CD14-positive monocyte (primary cell): Measurements from ENCODE around the gene ARAP2. TPM values are rescaled to one million over a fixed set of nuclear protein-coding genes. Genes with fewer than 3 reads are reported as not detected.

Experiments used
- DNase-seq, 3 donors: peaks; one replicate each; pipeline ENCODE4 v3.0.0-alpha.2; 2011 to 2022
- H2AFZ ChIP-seq: 2 replicates; pipeline ENCODE4 v1.6.0; 2012; ENCODE audit warnings: mild to moderate bottlenecking, low read depth, low read length, inconsistent platforms; ENCODE audit not compliant: insufficient read depth, poor library complexity, severe bottlenecking
- H3K27ac ChIP-seq, 2 donors: 1 replicate in 1 of 2; 2 replicates in 1 of 2; pipeline ENCODE4 v1.5.1; 2012 to 2013; ENCODE audit warnings: low read length in 2 of 2, control low read depth in 1 of 2, inconsistent platforms in 1 of 2, low read depth in 1 of 2, mild to moderate bottlenecking in 1 of 2
- H3K27me3 ChIP-seq, 2 donors: one replicate each; pipeline versions ENCODE4 v1.6.0 to v1.6.1; 2011 to 2013; ENCODE audit warnings: low read length in 2 of 2; ENCODE audit not compliant: control insufficient read depth in 2 of 2, insufficient read depth in 2 of 2
- H3K36me3 ChIP-seq, 2 donors: replicated peaks in 1 of 2; 1 replicate in 1 of 2; 2 replicates in 1 of 2; pipeline versions ENCODE4 v1.5.1 to v1.6.1; 2012 to 2013; ENCODE audit warnings: low read length in 2 of 2, control low read depth in 1 of 2, inconsistent platforms in 1 of 2, mild to moderate bottlenecking in 1 of 2; ENCODE audit not compliant: insufficient read depth in 2 of 2, control insufficient read depth in 1 of 2
- H3K4me1 ChIP-seq, 2 donors: 1 replicate in 1 of 2; 2 replicates in 1 of 2; pipeline versions ENCODE4 v1.5.1 to v1.6.1; 2012 to 2013; ENCODE audit warnings: low read length in 2 of 2, control low read depth in 1 of 2, inconsistent platforms in 1 of 2, mild to moderate bottlenecking in 1 of 2, moderate library complexity in 1 of 2; ENCODE audit not compliant: insufficient read depth in 2 of 2, control insufficient read depth in 1 of 2
- H3K4me2 ChIP-seq: replicated peaks from 2 replicates; pipeline ENCODE3; 2012; ENCODE audit warnings: low read length, moderate library complexity, mild to moderate bottlenecking; ENCODE audit not compliant: poor library complexity, severe bottlenecking; ENCODE audit errors: extremely low read depth
- H3K4me3 ChIP-seq, 3 experiments: fragments of 200-600 bp in 1 of 3; sonication (generic) in 1 of 3; replicated peaks in 1 of 3; 1 replicate in 2 of 3; 2 replicates in 1 of 3; pipeline ENCODE4 v1.5.1; 2011 to 2013; ENCODE audit warnings: low read length in 3 of 3, mild to moderate bottlenecking in 3 of 3, control low read depth in 2 of 3, low read depth in 2 of 3, inconsistent platforms in 1 of 3, moderate library complexity in 1 of 3
- H3K79me2 ChIP-seq: 2 replicates; pipeline ENCODE4 v1.6.0; 2012; ENCODE audit warnings: mild to moderate bottlenecking, control low read depth, inconsistent platforms, low read length, moderate library complexity; ENCODE audit not compliant: insufficient read depth
- H3K9ac ChIP-seq: 2 replicates; pipeline ENCODE4 v1.6.0; 2017; ENCODE audit warnings: low read length, mild to moderate bottlenecking; ENCODE audit not compliant: insufficient read depth, poor library complexity, severe bottlenecking
- H3K9me3 ChIP-seq, 2 donors: replicated peaks in 1 of 2; 1 replicate in 1 of 2; 2 replicates in 1 of 2; pipeline versions ENCODE4 v1.5.1 to v1.6.1; 2012 to 2013; ENCODE audit warnings: low read length in 2 of 2, control low read depth in 1 of 2; ENCODE audit not compliant: control insufficient read depth in 1 of 2, insufficient read depth in 1 of 2
- H4K20me1 ChIP-seq: 2 replicates; pipeline ENCODE4 v1.6.0; 2012; ENCODE audit warnings: mild to moderate bottlenecking, low read length, control low read depth, moderate library complexity; ENCODE audit not compliant: insufficient read depth
- H3K27ac Mint-ChIP-seq, 7 donors: one replicate each; pipeline ENCODE4 v1.8.0; 2020; ENCODE audit warnings: mild to moderate bottlenecking in 7 of 7, mixed read lengths in 7 of 7, moderate library complexity in 6 of 7, inconsistent platforms in 2 of 7
- H3K27me3 Mint-ChIP-seq, 3 donors: one replicate each; pipeline ENCODE4 v1.8.0; 2021 to 2022; ENCODE audit warnings: low read depth in 3 of 3, mild to moderate bottlenecking in 3 of 3, mixed read lengths in 3 of 3, moderate library complexity in 3 of 3, inconsistent platforms in 1 of 3
- H3K36me3 Mint-ChIP-seq, 2 donors: one replicate each; pipeline ENCODE4 v1.8.0; 2020; ENCODE audit warnings: mixed read lengths in 2 of 2, inconsistent platforms in 1 of 2, mild to moderate bottlenecking in 1 of 2
- H3K4me1 Mint-ChIP-seq: one replicate; pipeline ENCODE4 v1.8.0; 2020; ENCODE audit warnings: mild to moderate bottlenecking, mixed read lengths
- H3K4me3 Mint-ChIP-seq, 2 donors: one replicate each; pipeline ENCODE4 v1.8.0; 2020; ENCODE audit warnings: mild to moderate bottlenecking in 2 of 2, mixed read lengths in 2 of 2, moderate library complexity in 1 of 2
- H3K9me3 Mint-ChIP-seq, 7 donors: one replicate each; pipeline ENCODE4 v1.8.0; 2020 to 2022; ENCODE audit warnings: mixed read lengths in 7 of 7, mild to moderate bottlenecking in 6 of 7, moderate library complexity in 6 of 7, inconsistent platforms in 2 of 7
- CTCF ChIP-seq: fragments of 200-600 bp; IDR thresholded peaks from one replicate; pipeline ENCODE4 v1.8.0; 2022; ENCODE audit warnings: antibody characterized with exemption, mild to moderate bottlenecking
- WGBS: methylation state at CpG from one replicate; pipeline ENCODE4 v1.1.5; 2013; ENCODE audit warnings: missing lambda C conversion rate; ENCODE audit not compliant: insufficient coverage; 5-methylcytosine and 5-hydroxymethylcytosine counted together
- intact Hi-C, 2 donors: fragments of 100-400 bp; cut with micrococcal nuclease; formaldehyde crosslinking; loops; one replicate each; pipeline versions ENCODE4 v1.15.0 to v1.15.1; 2023
- polyA plus RNA-seq, 3 donors: library from polyadenylated mRNA; depleted of rRNA in 1 of 3; unstranded in 2 of 3; stranded (reverse) in 1 of 3; fragments of 300-500 nt in 2 of 3; fragments of >200 nt in 1 of 3; fragmentation: Illumina TruSeq in 2 of 3; gene quantifications; 1 replicate in 2 of 3; 2 replicates in 1 of 3; pipeline ENCODE4 v1.2.3, GENCODE V29; 2012 to 2021

Gene ARAP2
- polyA plus RNA-seq, 3 donors = 4.6 to 17.7 (median 5.6) TPM

GRCh38 chr4:36168127-36168878, 76.0 kb downstream of the ARAP2 start:
- Histone ChIP-seq H3K79me2 (no peaks in the 10 kb centered on the region), H3K9ac (no peak overlapping the region), H3K27ac (no peak overlapping the region), H3K4me3 (no peak overlapping the region), H3K4me1 (no peaks in the 10 kb centered on the region), H3K36me3 (peaks cover 25 to 48% of the 10 kb centered on the region in 2 donors), H3K9me3 (no peaks in the 10 kb centered on the region), H3K27me3 (no peaks in the 10 kb centered on the region), H2AFZ (no peak overlapping the region), H4K20me1 (peaks cover 13% of the 10 kb centered on the region), H3K4me2 (no peak overlapping the region)
- Mint-ChIP-seq H3K4me3 (no peak overlapping the region), H3K27ac (no peak overlapping the region), H3K9me3 (no peaks in the 10 kb centered on the region), H3K36me3 (peaks cover 27 to 39% of the 10 kb centered on the region in 2 donors), H3K4me1 (peaks cover 2% of the 10 kb centered on the region), H3K27me3 (no peaks in the 10 kb centered on the region)
- intact Hi-C loops = no loop called here
- WGBS = no CpG with 5 or more reads among the region's 6 CpGs
- DNase-seq = no peak
- TF ChIP-seq CTCF = no peak

GRCh38 chr4:36165631-36166005, 78.7 kb downstream of the ARAP2 start:
- Histone ChIP-seq H2AFZ (no peak overlapping the region), H3K27ac (no peak overlapping the region), H3K9me3 (no peaks in the 10 kb centered on the region), H3K27me3 (no peaks in the 10 kb centered on the region), H3K9ac (no peak overlapping the region), H3K79me2 (no peaks in the 10 kb centered on the region), H3K4me2 (no peak overlapping the region), H3K4me3 (no peak overlapping the region), H3K36me3 (peaks cover 40 to 71% of the 10 kb centered on the region in 2 donors), H4K20me1 (peaks cover 13% of the 10 kb centered on the region), H3K4me1 (no peaks in the 10 kb centered on the region)
- Mint-ChIP-seq H3K9me3 (peaks cover 0 to 3% (median 0%) of the 10 kb centered on the region in 7 donors), H3K27me3 (no peaks in the 10 kb centered on the region), H3K27ac (no peak overlapping the region), H3K4me1 (peaks cover 2% of the 10 kb centered on the region), H3K36me3 (peaks cover 43 to 56% of the 10 kb centered on the region in 2 donors), H3K4me3 (no peak overlapping the region)
- TF ChIP-seq CTCF = no peak
- DNase-seq = no peak
- 83% methylated on average over 2 of the region's 2 CpGs for WGBS
- intact Hi-C loops = no loop called here
